GM23338 (cell line): ENCODE data around the gene BSX.

Source experiments
- CREB1 ChIP-seq: fragments of 250-450 bp; sonication (Bioruptor Pico); IDR thresholded peaks from 2 replicates; pipeline ENCODE4 v1.5.0; 2020; ENCODE audit warnings: low read depth, mild to moderate bottlenecking, moderate library complexity
- CTCF ChIP-seq, 2 experiments: fragments of 200-600 bp in 1 of 2; sonication (generic) in 1 of 2; conservative IDR thresholded peaks; 2 replicates each; pipeline versions ENCODE4 v1.5.1 to v1.6.1; 2016 to 2017; ENCODE audit warnings: antibody characterized with exemption in 2 of 2, low read depth in 2 of 2, mild to moderate bottlenecking in 2 of 2, moderate library complexity in 1 of 2
- EZH2 ChIP-seq: fragments of 200-600 bp; sonication (generic); IDR thresholded peaks from one replicate; pipeline ENCODE4 v1.8.0; 2017; ENCODE audit warnings: antibody characterized with exemption, mild to moderate bottlenecking, low read depth; ENCODE audit not compliant: unreplicated experiment

DNA sequence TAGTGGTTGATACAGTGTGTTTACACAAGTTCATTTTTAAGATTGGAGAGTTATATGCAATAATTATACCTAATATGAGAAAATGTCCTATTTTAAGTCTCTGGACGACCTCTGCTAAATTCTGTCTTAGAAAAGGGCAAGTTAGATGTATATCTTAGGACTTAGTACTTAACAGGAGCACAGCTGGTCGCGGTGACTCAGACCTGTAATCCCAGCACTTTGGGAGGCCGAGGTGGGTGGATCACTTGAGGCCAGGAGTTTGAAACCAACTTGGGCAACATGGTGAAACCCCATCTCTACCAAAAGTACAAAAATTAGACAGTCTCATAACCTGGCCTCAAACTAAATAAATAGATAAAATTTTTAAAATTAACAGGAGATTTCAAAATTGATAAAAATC, 27.2 kb downstream of the BSX start:
- TF ChIP-seq CTCF (conservative IDR thresholded peaks at IDR 0.05; ENCODE audit: low read depth in 2 of 2) (no peak), CREB1 (CRISPR knock-in tag) (no peak), EZH2 (no peak)
